K562 (cell line): ENCODE results near the gene PID1. TPM values are rescaled to one million over a fixed set of nuclear protein-coding genes. Genes with fewer than 3 reads are reported as not detected.

Source experiments
- ATAC-seq: fragments of 200-7000 bp; cut with Tn5 transposase; 3 replicates; pipeline ENCODE4 v1.9.1; 2020; ENCODE audit warnings: moderate library complexity
- BruUV-seq: library from RNA; stranded (reverse); fragments of 400-500 nt; replicated peaks from 2 replicates; lab custom pipeline; 2021; lab: Mats Ljungman, UMichigan
- CTCF ChIA-PET: fragments of 300-600 bp; formaldehyde crosslinking; extraction: SDS; loops from one replicate; lab custom pipeline; 2021; ENCODE audit warnings: low intra/inter-chr PET ratio; lab: Yijun Ruan, JAX
- POLR2A ChIA-PET: fragments of 300-600, 350-650 bp; sonication (Branson Sonifier 250); formaldehyde crosslinking; extraction: SDS; loops from one replicate; lab custom pipeline; 2021; ENCODE audit warnings: antibody characterized with exemption, inconsistent platforms; lab: Yijun Ruan, JAX
- DNase-seq, 4 experiments: peaks; one replicate each; pipeline versions ENCODE4 v3.0.0 to v3.0.0-alpha.2; 2011 to 2018; ENCODE audit warnings: low spot score in 3 of 4, mixed read lengths in 3 of 4; ENCODE audit errors: extremely low read depth in 1 of 4
- FAIRE-seq: peaks from 2 replicates; lab custom pipeline; 2011; peaks lifted over from hg19 to GRCh38; lab: Jason Lieb, UNC
- H2AFZ ChIP-seq: 2 replicates; pipeline ENCODE4 v1.6.0; 2011; ENCODE audit warnings: low read depth, low read length, control low read depth, inconsistent platforms
- H3K27ac ChIP-seq: fragments of 200-600 bp; 3 replicates; pipeline ENCODE4 v1.8.0; 2011; ENCODE audit warnings: low read depth, mild to moderate bottlenecking, control low read depth, inconsistent platforms, low read length, moderate library complexity, mixed read lengths; ENCODE audit errors: extremely low read depth
- H3K27me3 ChIP-seq, 2 experiments: fragments of 300-600 bp in 1 of 2; 2 replicates in 1 of 2; 3 replicates in 1 of 2; pipeline versions ENCODE4 v1.6.0 to v1.8.0; 2011; ENCODE audit warnings: inconsistent platforms in 2 of 2, low read length in 2 of 2, mild to moderate bottlenecking in 1 of 2, mixed read lengths in 1 of 2, moderate library complexity in 1 of 2; ENCODE audit not compliant: control insufficient read depth in 2 of 2, insufficient read depth in 2 of 2
- H3K36me3 ChIP-seq: fragments of 300-600 bp; 3 replicates; pipeline ENCODE4 v1.8.0; 2011; ENCODE audit warnings: mild to moderate bottlenecking, low read length, inconsistent platforms; ENCODE audit not compliant: control insufficient read depth, insufficient read depth
- H3K4me1 ChIP-seq, 2 experiments: fragments of 200-600 bp in 1 of 2; replicated peaks in 1 of 2; 2 replicates in 1 of 2; 3 replicates in 1 of 2; pipeline versions ENCODE4 v1.5.1 to v1.8.0; 2011; ENCODE audit warnings: inconsistent platforms in 2 of 2, low read length in 2 of 2, mild to moderate bottlenecking in 1 of 2, mixed read lengths in 1 of 2, moderate library complexity in 1 of 2; ENCODE audit not compliant: control insufficient read depth in 2 of 2, insufficient read depth in 2 of 2
- H3K4me2 ChIP-seq: 2 replicates; pipeline ENCODE4 v1.6.1; 2011; ENCODE audit warnings: low read length, control low read depth, inconsistent platforms, mixed read lengths; ENCODE audit not compliant: insufficient read depth
- H3K4me3 ChIP-seq: fragments of 200-600 bp; sonication (generic), shearing (Covaris generic); 2 replicates; pipeline ENCODE4 v1.5.1; 2016; ENCODE audit warnings: control low read depth, inconsistent platforms
- H3K79me2 ChIP-seq: fragments of 200-600 bp; 3 replicates; pipeline ENCODE4 v1.8.0; 2011; ENCODE audit warnings: low read length, inconsistent platforms; ENCODE audit not compliant: control insufficient read depth, insufficient read depth
- H3K9ac ChIP-seq, 2 experiments: 2 replicates each; pipeline versions ENCODE4 v1.6.0 to v1.6.1; 2011; ENCODE audit warnings: low read depth in 2 of 2, low read length in 2 of 2, control low read depth in 1 of 2, inconsistent platforms in 1 of 2, mild to moderate bottlenecking in 1 of 2, mixed read lengths in 1 of 2; ENCODE audit not compliant: insufficient read depth in 1 of 2
- H3K9me1 ChIP-seq: one replicate; pipeline ENCODE4 v1.6.0; 2011; ENCODE audit warnings: inconsistent platforms, mild to moderate bottlenecking, low read length, moderate library complexity; ENCODE audit not compliant: control insufficient read depth, insufficient read depth
- H3K9me3 ChIP-seq: replicated peaks from 2 replicates; pipeline ENCODE4 v1.5.1; 2011; ENCODE audit warnings: low read depth, low read length, inconsistent platforms; ENCODE audit not compliant: control insufficient read depth, insufficient read depth
- H4K20me1 ChIP-seq: replicated peaks from 2 replicates; pipeline ENCODE4 v1.6.1; 2011; ENCODE audit warnings: low read length, inconsistent platforms, mixed read lengths; ENCODE audit not compliant: control insufficient read depth, insufficient read depth
- CREB5 ChIP-seq: fragments of 250-450 bp; sonication (Bioruptor Pico); IDR thresholded peaks from 2 replicates; pipeline ENCODE4 v1.5.0; 2020; ENCODE audit warnings: mild to moderate bottlenecking
- CTCFL ChIP-seq: IDR thresholded peaks from 2 replicates; pipeline ENCODE4 v1.6.1; 2011; ENCODE audit warnings: borderline replicate concordance, low read depth, mild to moderate bottlenecking, moderate library complexity, low read length; ENCODE audit not compliant: insufficient read depth, poor library complexity, severe bottlenecking
- KDM1A ChIP-seq, 2 experiments: fragments of 450-650 bp; IDR thresholded peaks; 2 replicates each; pipeline ENCODE4 v1.6.1; 2016; ENCODE audit warnings: mild to moderate bottlenecking in 2 of 2
- KLF16 ChIP-seq: IDR thresholded peaks from 2 replicates; pipeline ENCODE4 v1.6.1; 2016; ENCODE audit warnings: antibody characterized with exemption
- MYC ChIP-seq, 2 experiments: fragments of 250-450 bp in 1 of 2; sonication (Bioruptor Pico) in 1 of 2; IDR thresholded peaks; 2 replicates each; pipeline versions ENCODE4 v1.5.1 to v1.6.1; 2012 to 2021; ENCODE audit warnings: low read depth in 2 of 2, borderline replicate concordance in 1 of 2, improper control_type of control experiment in 1 of 2, low read length in 1 of 2, mild to moderate bottlenecking in 1 of 2, moderate library complexity in 1 of 2
- PCBP2 ChIP-seq: fragments of 200-400 bp; formaldehyde crosslinking; IDR thresholded peaks from 2 replicates; pipeline ENCODE4 v1.6.1; 2018; ENCODE audit warnings: low read length, low read depth, mild to moderate bottlenecking, moderate library complexity; ENCODE audit not compliant: poor library complexity, severe bottlenecking
- PHF21A ChIP-seq: fragments of 450-650 bp; IDR thresholded peaks from 2 replicates; pipeline ENCODE4 v1.6.1; 2017; ENCODE audit warnings: low read depth, borderline replicate concordance
- RHOXF2B ChIP-seq: fragments of 250-450 bp; sonication (Bioruptor Pico); conservative IDR thresholded peaks from 2 replicates; pipeline ENCODE4 v1.5.1; 2021
- SNIP1 ChIP-seq: fragments of 450-650 bp; IDR thresholded peaks from 2 replicates; pipeline ENCODE4 v1.7.1; 2017; ENCODE audit warnings: low read depth, mild to moderate bottlenecking
- THRB ChIP-seq: fragments of 450-650 bp; formaldehyde crosslinking; conservative IDR thresholded peaks from 2 replicates; pipeline ENCODE4 v1.4.0; 2022; ENCODE audit warnings: mild to moderate bottlenecking, missing genetic modification characterization
- ZBTB49 ChIP-seq: sonication (generic); formaldehyde crosslinking; IDR thresholded peaks from 2 replicates; pipeline ENCODE4 v1.8.0; 2022; ENCODE audit warnings: missing genetic modification reagents, mild to moderate bottlenecking, borderline replicate concordance
- WGBS: fragments of 100-300 bp; shearing (Covaris generic); methylation state at CpG from one replicate; pipeline ENCODE4 v1.1.6; 2016; ENCODE audit warnings: low coverage, mixed read lengths; ENCODE audit not compliant: insufficient coverage; ENCODE audit errors: missing lambda C conversion rate; 5-methylcytosine and 5-hydroxymethylcytosine counted together
- in situ Hi-C: fragments of 300-500 bp; cut with MboI; formaldehyde crosslinking; loops from 4 replicates; pipeline ENCODE4 v1.15.0; 2018; ENCODE audit warnings: inconsistent platforms, mixed read lengths
- intact Hi-C: fragments of 100-400 bp; cut with micrococcal nuclease; formaldehyde crosslinking; loops from 2 replicates; pipeline ENCODE4 v1.14.2; 2022
- polyA plus RNA-seq, 8 experiments: library from polyadenylated mRNA; depleted of rRNA in 4 of 8; stranded (reverse) in 5 of 8; unstranded in 3 of 8; fragments of >200 nt; fragmentation: Nextera tagmentation in 2 of 8; fragmentation: Illumina TruSeq in 1 of 8; extraction: Ambion mirVana in 2 of 8; extraction: Trizol in 1 of 8; gene quantifications; 2 replicates each; pipeline versions ENCODE4 v1.2.1 to v1.2.3, GENCODE V29; 2011 to 2014; ENCODE audit warnings: inconsistent platforms in 1 of 8, missing spikeins in 1 of 8
- total RNA-seq, 7 experiments: library from RNA; depleted of rRNA in 6 of 7; stranded (reverse); fragments of >200 nt in 6 of 7; fragmentation: Illumina TruSeq in 2 of 7; extraction: Trizol in 2 of 7; gene quantifications; 2 replicates each; pipeline versions ENCODE4 v1.2.1 to v1.2.3, GENCODE V29; 2011 to 2021; ENCODE audit warnings: low replicate concordance in 1 of 7

The PID1 gene
- total and polyA plus RNA-seq, 9 of the 15 experiments (the other 6 are each of a cell fraction or from before 2014, with no cell fraction given), result not detected

GRCh38 chr2:229268626-229269025 lies 2.5 kb downstream of the PID1 start (continued):
- TF ChIP-seq KLF16 (no peak), RHOXF2B (CRISPR knock-in tag) (no peak)

GRCh38 chr2:229267080-229267479 lies 4.0 kb downstream of the PID1 start:
- Histone ChIP-seq H3K9me3 (no peaks in the 10 kb centered on the region), H3K4me1 (no peaks in the 10 kb centered on the region), H3K27ac (no peak overlapping the region), H3K9ac (no peak overlapping the region), H3K9me1 (no peaks in the 10 kb centered on the region), H2AFZ (no peak overlapping the region), H3K79me2 (no peaks in the 10 kb centered on the region), H3K4me3 (no peak overlapping the region), H3K36me3 (no peaks in the 10 kb centered on the region), H3K4me2 (no peak overlapping the region), H3K27me3 (no peaks in the 10 kb centered on the region), H4K20me1 (no peaks in the 10 kb centered on the region)
- no CpG with 5 or more reads among the region's 1 CpG for WGBS
- DNase-seq (no peak), ATAC-seq (no peak), FAIRE-seq (no peak)
- in situ Hi-C loops, result no loop called here
- CTCF ChIA-PET, result no interaction called here
- no TSS peak for BruUV-seq
- POLR2A ChIA-PET, result no interaction called here
- intact Hi-C loops, result no loop called here
- no peak for TF ChIP-seq ZBTB49
- no peak for TF ChIP-seq MYC (IDR thresholded peaks at IDR 0.05; ENCODE audit: low read depth, low read length)
- TF ChIP-seq MYC (CRISPR knock-in tag; IDR thresholded peaks at IDR 0.05; ENCODE audit: borderline replicate concordance, low read depth), result no peak
- TF ChIP-seq KDM1A (IDR thresholded peaks at IDR 0.05), result no peak
- TF ChIP-seq PCBP2, result no peak
- TF ChIP-seq CTCFL, result no peak
- TF ChIP-seq SNIP1, result no peak
- no peak for TF ChIP-seq CREB5 (CRISPR knock-in tag)
- no peak for TF ChIP-seq THRB (CRISPR knock-in tag)
- TF ChIP-seq PHF21A, result no peak
